Nucleus accumbens (tissue), 56 donors: ENCODE measurements around the gene GPR65.
"Not testable (repeated sequence)": the region's sequence is repeated elsewhere in the genome, so short reads cannot be mapped to it uniquely, and the experiment has no call there.

Experiments used
- DNase-seq, 56 donors: peaks; one replicate each; lab custom pipeline; 2025; lab: John Stamatoyannopoulos, UW

The GPR65 gene

GRCh38 chr14:88002421-88003075 lies 2.4 kb upstream of the GPR65 start:
- DNase-seq, result no peak

GRCh38 chr14:88003425-88003824 lies 1.5 kb upstream of the GPR65 start:
- DNase-seq, result no peak

GRCh38 chr14:88004506-88005036 lies 364 bp upstream of the GPR65 start:
- no peak for DNase-seq

GRCh38 chr14:88005978-88006851 lies 1.3 kb downstream of the GPR65 start:
- DNase-seq, result no peak

GRCh38 chr14:88007608-88008007 lies 2.7 kb downstream of the GPR65 start:
- DNase-seq, result no peak

- DNase-seq, result no peak
Measured at GRCh38 chr14:88008039-88008742, 3.3 kb downstream of the GPR65 start.

GRCh38 chr14:88009486-88009885 lies 4.6 kb downstream of the GPR65 start:
- no peak for DNase-seq

GRCh38 chr14:88010331-88010730 lies 5.4 kb downstream of the GPR65 start:
- DNase-seq, result no peak

GRCh38 chr14:88012495-88012894 lies 7.6 kb downstream of the GPR65 start:
- no peak for DNase-seq

- DNase-seq, result peak in 49 of 56 donors; percentile 1 to 78 (median 28)
Measured at GRCh38 chr14:88013750-88014349, 8.9 kb downstream of the GPR65 start.

GRCh38 chr14:88016768-88017167 lies 11.8 kb downstream of the GPR65 start:
- no peak for DNase-seq

GRCh38 chr14:88017535-88017934 lies 12.6 kb downstream of the GPR65 start:
- DNase-seq, result no peak

- DNase-seq, result no peak
Measured at GRCh38 chr14:88023658-88024187, 18.8 kb downstream of the GPR65 start.

- DNase-seq, result not testable (repeated sequence)
Measured at GRCh38 chr14:88024252-88025086, 19.5 kb downstream of the GPR65 start.

GRCh38 chr14:88025313-88025712 lies 20.4 kb downstream of the GPR65 start:
- no peak for DNase-seq

GRCh38 chr14:88026890-88027289 lies 22.0 kb downstream of the GPR65 start:
- DNase-seq, result no peak

GRCh38 chr14:88029500-88029899 lies 24.6 kb downstream of the GPR65 start:
- no peak for DNase-seq

- DNase-seq, result no peak
Measured at GRCh38 chr14:88030079-88030478, 25.1 kb downstream of the GPR65 start.

- no peak for DNase-seq
Measured at GRCh38 chr14:88030892-88031291, 26.0 kb downstream of the GPR65 start.
